ENCODE results near the gene MERTK. TPM values are rescaled to one million over a fixed set of nuclear protein-coding genes. Genes with fewer than 3 reads are reported as not detected.
"Not testable (repeated sequence)": the region's sequence is repeated elsewhere in the genome, so short reads cannot be mapped to it uniquely, and the experiment has no call there.

MERTK gene
- total RNA-seq, 2 donors from 2014 or later = 1.0 to 1.1 TPM

DNA sequence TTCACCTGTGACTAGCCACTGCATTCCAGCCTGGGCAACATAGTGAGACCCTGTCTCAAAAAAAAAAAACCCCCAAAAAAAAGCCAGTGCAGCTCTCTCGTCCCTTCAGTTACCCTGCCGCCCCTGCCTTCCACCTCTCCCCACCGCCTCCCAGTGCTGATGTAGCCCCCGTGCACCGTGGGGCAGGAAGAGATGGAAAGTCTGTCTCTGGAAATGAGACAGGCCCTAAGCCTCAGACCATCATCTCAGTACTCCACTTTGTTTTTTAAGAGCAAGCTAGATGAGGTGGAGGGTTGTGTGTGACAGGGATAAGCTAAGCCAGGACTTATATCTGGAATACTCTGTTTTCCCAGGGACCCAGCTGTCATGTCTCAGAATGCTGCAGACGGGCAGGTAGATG is 32.0 kb downstream of the MERTK start:
- Mint-ChIP-seq H3K36me3 (no peaks in the 10 kb centered on the region), H3K27ac (peak overlapping the region; percentile 59 to 82), H3K9me3 (no peaks in the 10 kb centered on the region)
- DNase-seq (ENCODE audit: low spot score in 2 of 2) (peak in 1 of 2 donors; percentile 13), ATAC-seq (peak; percentile 54 to 64)

DNA sequence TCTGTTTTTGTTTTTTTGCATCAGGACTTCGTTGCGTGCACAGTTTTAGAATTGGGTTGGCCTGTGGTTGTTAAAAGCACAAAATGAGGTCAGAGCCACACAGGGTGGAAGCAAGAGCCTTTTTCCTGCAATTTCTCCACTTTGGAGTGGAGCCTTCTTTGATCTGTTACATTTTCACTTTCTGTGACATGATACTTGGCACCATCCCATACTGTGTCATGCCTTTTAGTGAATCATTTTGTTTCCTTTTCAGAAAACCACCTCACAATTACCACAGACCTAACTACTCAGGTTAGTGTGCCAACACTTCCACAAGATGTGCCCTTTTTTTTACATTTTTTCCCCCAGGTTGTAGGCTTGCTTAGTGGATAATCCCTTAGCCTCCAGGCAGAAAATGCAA is 32.5 kb downstream of the MERTK start:
- Mint-ChIP-seq H3K27ac (peak overlapping the region; percentile 59 to 82), H3K9me3 (no peaks in the 10 kb centered on the region), H3K36me3 (no peaks in the 10 kb centered on the region)
- ATAC-seq = peak; percentile 89 to 93
- DNase-seq (ENCODE audit: low spot score in 2 of 2) = peak in 1 of 2 donors; percentile 35

DNA sequence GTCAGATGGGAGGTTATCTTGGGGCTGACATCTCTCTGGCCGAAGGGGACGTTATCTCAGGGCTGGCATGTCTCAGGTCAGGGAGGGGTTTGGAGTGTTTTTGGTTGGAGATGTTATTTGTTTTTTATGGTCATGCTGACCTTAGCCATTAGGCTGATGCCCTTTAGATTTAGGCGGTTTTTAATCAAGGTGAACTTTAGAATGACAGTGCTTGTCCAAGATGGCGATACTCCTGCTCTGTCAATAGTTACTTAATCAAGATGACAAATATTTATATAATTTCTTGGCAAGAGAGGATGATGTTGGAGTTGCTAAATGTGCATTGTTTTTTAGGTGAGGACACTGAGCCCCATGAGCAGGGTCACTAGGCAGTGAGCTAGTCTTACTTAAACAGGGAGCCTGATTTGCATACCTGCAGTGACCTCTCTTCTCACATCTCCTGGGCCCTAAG is 34.5 kb downstream of the MERTK start:
- DNase-seq (ENCODE audit: low spot score in 2 of 2) = no peak
- no peak overlapping the region for H3K27ac Mint-ChIP-seq
- H3K36me3 Mint-ChIP-seq = no peaks in the 10 kb centered on the region
- H3K9me3 Mint-ChIP-seq = no peaks in the 10 kb centered on the region
- ATAC-seq = no peak

DNA sequence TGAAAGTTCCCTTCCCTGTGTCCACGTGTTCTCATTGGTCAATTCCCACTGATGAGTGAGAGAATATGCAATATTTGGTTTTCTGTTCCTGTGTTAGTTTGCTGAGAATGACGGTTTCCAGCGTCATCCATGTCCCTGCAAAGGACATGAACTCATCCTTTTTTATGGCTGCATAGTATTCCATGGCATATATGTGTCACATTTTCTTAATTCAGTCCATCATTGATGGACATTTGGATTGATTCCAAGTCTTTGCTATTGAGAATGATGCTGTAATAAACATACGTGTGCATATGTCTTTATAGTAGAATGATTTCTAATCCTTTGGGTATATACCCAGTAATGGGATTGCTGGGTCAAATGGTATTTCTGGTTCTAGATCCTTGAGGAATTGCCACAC is 35.5 kb downstream of the MERTK start:
- not testable (repeated sequence) for ATAC-seq; H3K9me3 Mint-ChIP-seq; H3K36me3 Mint-ChIP-seq; DNase-seq (ENCODE audit: low spot score in 2 of 2); H3K27ac Mint-ChIP-seq

DNA sequence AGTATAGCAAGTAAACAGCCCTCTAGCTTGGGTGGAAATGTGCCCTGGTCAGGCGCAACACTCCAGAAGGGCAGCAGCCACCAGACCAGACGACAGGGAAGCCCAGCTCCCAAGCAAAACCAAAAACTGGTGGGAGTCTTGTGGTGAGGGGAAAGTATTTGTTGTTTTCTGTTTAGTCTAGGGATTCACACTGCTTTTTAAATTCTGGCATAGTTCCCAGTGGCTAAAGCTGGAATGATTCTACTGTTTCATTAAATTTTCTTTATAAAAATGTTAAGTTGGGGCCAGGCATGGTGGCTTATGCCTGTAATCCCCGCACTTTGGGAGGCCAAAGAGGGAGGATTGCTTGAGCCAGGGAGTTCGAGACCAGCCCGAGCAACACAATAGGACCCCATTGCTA is 38.5 kb downstream of the MERTK start:
- ATAC-seq (no peak), DNase-seq (ENCODE audit: low spot score in 2 of 2) (no peak)
- Mint-ChIP-seq H3K36me3 (no peaks in the 10 kb centered on the region), H3K9me3 (no peaks in the 10 kb centered on the region), H3K27ac (no peak overlapping the region)

DNA sequence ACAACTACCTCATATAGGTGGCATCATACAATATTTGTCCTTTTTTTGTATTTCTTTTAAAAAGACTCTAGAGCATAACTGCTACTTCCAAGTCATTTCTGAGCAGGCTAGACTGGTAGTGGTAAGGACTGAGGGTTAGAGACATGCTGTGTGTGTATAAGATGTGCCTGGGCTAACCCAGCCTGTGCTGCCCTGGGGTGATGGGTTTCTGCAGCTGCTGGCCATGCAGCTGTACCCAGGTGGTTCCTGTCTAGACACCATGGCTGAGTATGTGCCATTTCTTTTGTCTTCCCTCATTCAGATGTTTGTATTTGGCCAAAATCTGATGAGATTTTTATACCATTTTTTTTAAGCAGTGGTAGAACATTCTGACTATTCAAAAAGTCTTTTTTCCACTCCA is 40.0 kb downstream of the MERTK start:
- DNase-seq (ENCODE audit: low spot score in 2 of 2) = no peak
- no peak overlapping the region for H3K27ac Mint-ChIP-seq

DNA sequence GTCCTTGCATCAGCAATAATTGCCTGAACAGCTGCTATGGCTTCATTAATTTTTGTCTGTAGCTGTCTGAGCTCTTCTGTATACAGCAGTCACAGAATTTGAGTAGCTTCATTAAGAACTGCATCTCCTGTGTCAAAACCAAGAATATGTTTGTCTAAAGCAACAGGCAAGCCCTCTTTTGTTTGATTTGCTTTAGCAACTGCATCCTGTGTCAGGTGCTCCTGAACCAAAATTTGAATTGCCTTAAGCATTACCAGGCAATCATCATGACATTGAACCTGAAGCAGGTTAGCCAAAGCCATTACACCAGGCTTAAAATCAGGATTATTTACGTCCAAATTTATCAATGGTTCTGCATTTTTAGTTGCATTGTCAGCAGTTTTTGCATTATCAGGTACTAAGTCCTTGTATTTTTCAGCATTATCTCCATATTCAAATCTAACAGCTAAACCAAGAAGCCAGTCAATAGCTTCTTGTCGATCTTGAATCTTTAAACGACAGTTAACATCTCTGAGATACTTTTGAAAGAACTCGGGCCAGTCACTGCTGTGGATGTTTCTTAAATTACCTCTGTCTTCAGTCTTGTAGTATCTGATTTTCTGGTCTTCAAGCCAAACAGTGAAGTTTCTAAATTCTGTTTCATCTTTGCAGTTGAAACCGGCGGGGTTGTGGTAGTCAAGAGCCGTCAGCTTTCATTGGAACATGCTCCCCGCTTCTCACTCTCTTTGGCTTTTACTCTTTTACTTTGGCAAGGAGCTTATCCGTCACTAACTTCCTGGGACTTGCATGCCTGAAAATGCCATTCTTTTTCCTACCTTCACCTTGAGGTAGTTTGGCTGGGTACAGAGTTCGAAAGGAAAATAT is 42.2 kb downstream of the MERTK start:
- ATAC-seq (no peak), DNase-seq (ENCODE audit: low spot score in 2 of 2) (no peak)
- H3K27ac Mint-ChIP-seq = no peak overlapping the region
- no peaks in the 10 kb centered on the region for H3K36me3 Mint-ChIP-seq
- no peaks in the 10 kb centered on the region for H3K9me3 Mint-ChIP-seq

More for the DNA sequence above, 40.0 kb downstream of the MERTK start:
- Mint-ChIP-seq H3K9me3 (no peaks in the 10 kb centered on the region), H3K36me3 (no peaks in the 10 kb centered on the region)
- no peak for ATAC-seq

DNA sequence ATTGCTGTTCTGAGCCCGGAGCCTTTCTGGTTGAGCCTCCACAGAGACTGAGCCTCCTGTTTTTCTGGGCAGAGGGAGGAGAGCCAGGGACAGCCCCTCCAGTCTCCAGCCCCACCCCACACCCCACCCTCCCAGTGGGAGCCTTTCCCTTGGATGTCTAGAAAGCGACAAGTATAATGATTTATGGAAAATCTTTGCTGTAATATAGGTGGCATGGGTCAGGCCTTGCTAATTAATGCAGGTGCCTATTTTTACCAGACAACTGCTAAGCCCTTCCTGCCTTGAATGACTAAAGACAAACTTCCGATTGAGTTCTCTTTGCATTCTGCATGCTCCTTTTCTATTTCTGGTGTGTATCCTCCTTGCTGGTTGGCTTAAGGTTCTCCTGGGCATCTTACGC is 43.1 kb downstream of the MERTK start:
- H3K9me3 Mint-ChIP-seq = no peaks in the 10 kb centered on the region

DNA sequence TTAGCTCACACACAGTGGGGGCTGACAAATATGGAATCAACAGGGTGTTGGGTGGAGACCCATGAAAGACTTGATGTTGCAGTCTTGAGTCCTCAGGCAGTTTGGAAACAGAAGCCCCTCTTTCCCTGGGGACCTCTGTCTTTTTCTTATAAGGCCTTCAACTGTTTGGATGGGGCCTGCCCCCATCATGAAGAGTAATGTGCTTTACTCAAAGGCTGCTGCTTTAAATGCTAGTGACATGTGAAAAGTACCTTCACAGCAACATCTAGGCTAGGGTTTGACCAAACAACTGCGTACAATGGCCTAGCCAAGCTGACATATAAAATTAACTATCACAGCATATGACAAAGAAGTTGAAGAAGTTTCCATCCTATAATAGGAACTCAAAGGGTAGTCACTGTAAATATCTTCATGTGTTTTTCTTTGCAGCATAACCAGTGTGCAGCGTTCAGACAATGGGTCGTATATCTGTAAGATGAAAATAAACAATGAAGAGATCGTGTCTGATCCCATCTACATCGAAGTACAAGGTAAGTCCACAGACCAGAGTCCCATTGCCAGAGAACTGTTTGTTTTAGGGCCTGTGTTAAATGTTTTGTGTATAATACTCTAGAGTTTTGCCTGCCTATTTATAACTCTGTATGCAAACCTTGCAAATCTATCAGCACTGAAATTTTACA is 46.3 kb downstream of the MERTK start:
- peak; percentile 43 to 44 for ATAC-seq
- no peaks in the 10 kb centered on the region for H3K36me3 Mint-ChIP-seq
- no peaks in the 10 kb centered on the region for H3K9me3 Mint-ChIP-seq
- no peak overlapping the region for H3K27ac Mint-ChIP-seq
- DNase-seq (ENCODE audit: low spot score in 2 of 2) = no peak

More for the DNA sequence above, 43.1 kb downstream of the MERTK start:
- DNase-seq (ENCODE audit: low spot score in 2 of 2) (no peak), ATAC-seq (no peak)
- Mint-ChIP-seq H3K36me3 (no peaks in the 10 kb centered on the region), H3K27ac (no peak overlapping the region)

DNA sequence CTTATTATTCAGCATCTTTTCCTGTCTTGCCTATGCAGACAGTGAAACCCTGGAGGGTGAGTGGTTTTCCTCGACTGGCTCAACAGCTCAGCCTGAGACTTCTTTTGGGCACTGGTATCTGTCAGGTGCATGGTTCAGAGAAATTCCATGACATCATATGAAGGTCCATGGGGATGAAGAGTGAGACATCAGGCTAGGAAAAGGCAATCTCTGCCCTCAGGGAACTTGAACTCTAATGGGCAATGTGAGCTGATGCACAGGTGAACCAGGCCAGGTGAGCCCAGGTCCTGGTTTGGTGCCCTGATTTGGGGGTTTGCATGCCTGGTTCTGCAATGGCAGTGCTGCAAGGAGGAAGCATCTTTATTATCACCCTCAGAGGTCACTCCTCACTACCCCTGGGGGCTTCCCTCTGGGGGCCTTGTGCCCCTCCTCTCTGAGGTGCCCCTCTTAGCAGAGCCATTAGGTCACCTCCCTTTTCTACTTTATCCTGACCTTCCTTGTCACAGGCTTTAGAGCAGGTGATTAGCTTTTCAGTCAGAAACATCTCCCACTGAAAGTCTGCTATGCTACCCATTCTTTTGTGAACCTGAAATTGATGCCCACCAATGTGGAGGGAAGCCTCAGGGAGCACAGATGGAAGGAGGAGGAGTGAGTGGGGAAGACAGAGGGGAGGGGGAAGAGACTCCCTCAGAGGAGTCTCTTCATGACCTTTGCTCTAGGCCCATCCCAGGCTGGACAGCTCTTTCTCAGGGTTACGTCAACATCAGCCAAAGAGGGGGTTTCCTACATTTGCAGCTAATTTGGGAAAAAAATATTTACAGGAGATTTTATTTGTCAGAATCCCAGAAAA is 47.3 kb downstream of the MERTK start:
- H3K27ac Mint-ChIP-seq = no peak overlapping the region
- no peak for ATAC-seq
- no peaks in the 10 kb centered on the region for H3K9me3 Mint-ChIP-seq
- no peaks in the 10 kb centered on the region for H3K36me3 Mint-ChIP-seq
- DNase-seq (ENCODE audit: low spot score in 2 of 2) = no peak

DNA sequence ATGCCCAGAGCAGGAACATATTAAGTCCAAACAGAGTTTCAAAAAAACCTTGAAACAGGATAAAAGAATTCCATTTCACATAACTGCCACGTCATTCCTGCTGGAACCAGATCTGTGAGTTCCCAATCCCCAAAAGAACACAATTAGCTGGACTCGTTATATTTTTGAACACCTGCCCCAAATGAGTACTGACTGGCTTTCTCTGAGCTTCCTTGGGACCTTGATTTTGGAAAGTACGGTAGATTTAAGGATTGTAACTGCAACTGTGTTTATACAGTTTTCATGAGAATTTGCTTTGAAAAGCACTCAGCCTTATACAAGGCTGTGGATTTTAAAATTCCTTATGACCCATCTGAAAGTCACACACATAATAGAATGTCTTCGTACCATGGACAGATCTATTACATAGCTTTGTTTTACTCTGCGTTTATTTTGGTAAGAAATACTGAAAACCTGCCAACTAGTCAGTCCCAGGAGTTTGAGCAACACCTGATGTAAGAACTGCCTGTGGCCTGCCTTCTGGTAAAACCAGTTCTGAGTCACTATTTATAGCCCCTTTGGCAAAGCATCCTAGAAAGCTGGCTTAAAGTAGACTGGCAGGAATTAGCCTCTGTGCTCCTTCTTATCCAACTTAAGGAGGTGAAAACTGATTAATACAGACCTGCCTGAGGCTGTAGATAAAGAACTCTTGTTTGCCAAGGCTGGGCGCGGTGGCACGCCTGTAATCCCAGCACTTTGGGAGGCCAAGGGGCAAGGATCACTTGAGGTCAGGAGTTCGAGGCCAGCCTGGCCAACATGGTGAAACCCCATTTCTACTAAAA is 48.1 kb downstream of the MERTK start:
- no peaks in the 10 kb centered on the region for H3K9me3 Mint-ChIP-seq
- no peaks in the 10 kb centered on the region for H3K36me3 Mint-ChIP-seq
- H3K27ac Mint-ChIP-seq = no peak overlapping the region
- no peak for ATAC-seq
- no peak for DNase-seq (ENCODE audit: low spot score in 2 of 2)

DNA sequence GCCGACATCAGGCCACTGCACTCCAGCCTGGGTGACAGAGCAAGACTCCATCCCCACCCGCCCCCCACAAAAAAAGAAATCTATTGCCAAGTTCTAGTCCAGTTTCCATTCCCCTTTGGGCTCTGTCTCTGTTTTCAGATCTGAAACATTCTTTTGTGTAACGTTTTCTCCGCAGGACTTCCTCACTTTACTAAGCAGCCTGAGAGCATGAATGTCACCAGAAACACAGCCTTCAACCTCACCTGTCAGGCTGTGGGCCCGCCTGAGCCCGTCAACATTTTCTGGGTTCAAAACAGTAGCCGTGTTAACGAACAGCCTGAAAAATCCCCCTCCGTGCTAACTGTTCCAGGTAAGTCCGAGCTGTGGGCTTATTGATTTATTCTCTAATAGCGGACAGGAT is 48.8 kb downstream of the MERTK start:
- no peaks in the 10 kb centered on the region for H3K9me3 Mint-ChIP-seq
- ATAC-seq (no peak), DNase-seq (ENCODE audit: low spot score in 2 of 2) (no peak)
- H3K27ac Mint-ChIP-seq = no peak overlapping the region
- no peaks in the 10 kb centered on the region for H3K36me3 Mint-ChIP-seq

DNA sequence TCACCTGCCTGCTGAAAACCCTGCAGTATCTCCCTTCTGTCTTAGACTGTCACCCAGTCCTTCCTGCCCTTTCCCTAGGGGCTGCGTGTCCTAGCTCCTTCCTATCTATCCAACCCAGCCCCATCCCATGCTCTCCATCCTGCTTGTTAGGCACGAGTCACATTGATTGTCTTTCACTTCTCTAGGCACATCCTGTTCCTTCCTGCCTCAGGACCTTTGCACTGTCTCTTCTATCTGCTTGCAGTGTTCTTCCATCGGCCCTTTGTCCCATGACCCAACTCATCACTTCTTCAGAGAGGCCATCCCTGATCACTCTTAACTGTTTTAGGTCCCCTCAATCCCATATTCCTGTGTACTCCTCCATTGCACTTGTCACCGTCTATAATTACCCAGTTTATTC is 50.4 kb downstream of the MERTK start:
- no peaks in the 10 kb centered on the region for H3K36me3 Mint-ChIP-seq
- H3K27ac Mint-ChIP-seq = no peak overlapping the region
- H3K9me3 Mint-ChIP-seq = no peaks in the 10 kb centered on the region
- DNase-seq (ENCODE audit: low spot score in 2 of 2) (no peak), ATAC-seq (no peak)

DNA sequence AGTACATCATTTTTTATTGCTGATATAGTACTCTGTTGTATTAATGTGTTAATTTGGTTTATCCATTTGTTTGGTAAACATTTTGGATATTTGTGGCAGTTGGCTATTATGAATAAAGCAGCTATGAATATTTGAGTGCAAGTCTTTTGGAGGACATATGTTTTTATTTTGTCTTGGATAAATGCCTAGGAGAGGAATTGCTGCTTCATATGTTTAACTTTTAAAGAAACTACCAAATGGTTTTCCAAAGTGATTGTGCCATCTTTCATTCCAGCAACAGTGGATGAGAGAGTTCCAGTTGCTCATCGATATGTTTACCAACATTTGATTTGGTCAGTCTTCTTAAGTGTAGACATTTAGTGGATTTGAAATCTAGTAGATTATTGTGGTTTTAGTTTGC is 51.8 kb downstream of the MERTK start:
- no peaks in the 10 kb centered on the region for H3K36me3 Mint-ChIP-seq
- no peaks in the 10 kb centered on the region for H3K9me3 Mint-ChIP-seq
- H3K27ac Mint-ChIP-seq = no peak overlapping the region
- DNase-seq (ENCODE audit: low spot score in 2 of 2) (no peak), ATAC-seq (no peak)

DNA sequence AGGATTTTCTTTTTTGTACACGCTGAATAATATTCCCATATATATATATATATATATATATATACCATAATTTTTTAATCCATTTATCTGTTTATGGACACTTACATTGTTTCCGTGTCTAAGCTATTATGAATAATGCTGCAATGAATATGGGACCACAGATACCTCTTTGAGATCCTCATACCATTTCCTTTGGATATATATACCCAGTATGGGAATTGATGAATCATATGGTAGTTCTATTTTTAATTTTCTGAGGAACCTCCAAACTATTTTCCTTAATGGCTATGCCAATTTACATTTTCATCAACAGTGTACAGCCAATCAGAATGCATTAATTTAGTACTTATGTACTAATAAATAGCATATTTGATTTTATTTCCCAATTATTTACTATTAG is 53.1 kb downstream of the MERTK start:
- ATAC-seq (no peak), DNase-seq (ENCODE audit: low spot score in 2 of 2) (no peak)
- no peaks in the 10 kb centered on the region for H3K9me3 Mint-ChIP-seq
- no peaks in the 10 kb centered on the region for H3K36me3 Mint-ChIP-seq
- H3K27ac Mint-ChIP-seq = no peak overlapping the region

DNA sequence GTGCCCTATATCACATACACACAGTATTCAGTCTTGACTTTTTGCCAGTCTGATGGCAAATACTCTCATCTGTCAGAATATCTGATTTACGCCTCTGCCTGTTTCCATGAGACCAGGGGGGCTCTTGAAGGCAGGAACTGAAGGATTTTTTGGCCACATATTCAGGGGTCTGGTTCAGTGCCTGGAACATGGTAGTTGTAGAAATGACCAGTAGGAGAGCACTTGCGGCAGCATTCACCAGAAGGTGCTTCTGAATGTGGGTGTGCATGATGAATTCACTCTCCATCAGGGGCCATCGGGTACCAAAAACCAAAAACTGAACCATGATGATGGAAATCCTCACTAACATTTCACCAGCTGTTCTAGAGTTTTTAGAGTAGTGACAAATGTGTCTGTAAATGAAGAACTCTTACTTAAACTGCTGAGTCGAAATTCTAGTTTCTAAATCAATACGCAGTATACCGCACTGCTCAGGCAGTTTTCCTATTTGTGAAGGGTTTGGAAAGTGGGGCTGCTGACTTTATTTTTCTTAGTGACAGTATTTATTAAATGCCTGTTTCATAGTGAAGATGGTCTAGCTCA is 54.6 kb downstream of the MERTK start:
- H3K36me3 Mint-ChIP-seq = no peaks in the 10 kb centered on the region
- DNase-seq (ENCODE audit: low spot score in 2 of 2) (no peak), ATAC-seq (peak in 1 of 2 donors; percentile 89)
- no peaks in the 10 kb centered on the region for H3K9me3 Mint-ChIP-seq
- H3K27ac Mint-ChIP-seq = no peak overlapping the region
